KMS-11 (cell line): ENCODE measurements around the gene EYA3.

Experiments
- H2AFZ ChIP-seq: fragments of 200-600 bp; sonication (generic); 2 replicates; pipeline ENCODE4 v1.6.1; 2016; ENCODE audit warnings: antibody characterized with exemption, mixed run types, low read depth
- H3K27ac ChIP-seq: fragments of 200-600 bp; sonication (generic); 2 replicates; pipeline ENCODE4 v1.6.1; 2016; ENCODE audit warnings: mild to moderate bottlenecking, mixed run types
- H3K27me3 ChIP-seq: fragments of 200-600 bp; sonication (generic); 2 replicates; pipeline ENCODE4 v1.6.1; 2017; ENCODE audit warnings: mild to moderate bottlenecking, low read depth, mixed run types, moderate library complexity; ENCODE audit not compliant: insufficient read depth
- H3K36me3 ChIP-seq: fragments of 200-600 bp; sonication (generic); 2 replicates; pipeline ENCODE4 v1.6.1; 2017; ENCODE audit warnings: mild to moderate bottlenecking, mixed run types; ENCODE audit not compliant: insufficient read depth
- H3K4me1 ChIP-seq: fragments of 200-600 bp; sonication (generic); 2 replicates; pipeline ENCODE4 v1.6.1; 2016; ENCODE audit warnings: mild to moderate bottlenecking, low read depth, mixed run types; ENCODE audit not compliant: poor library complexity, severe bottlenecking
- H3K4me2 ChIP-seq: fragments of 200-600 bp; sonication (generic); 2 replicates; pipeline ENCODE4 v1.7.0; 2016; ENCODE audit warnings: mild to moderate bottlenecking, mixed run types
- H3K4me3 ChIP-seq: fragments of 200-600 bp; sonication (generic); IDR thresholded peaks from 2 replicates; pipeline ENCODE4 v1.6.1; 2017; ENCODE audit warnings: low read depth, low read length, mixed read lengths; ENCODE audit not compliant: insufficient read depth
- H3K79me2 ChIP-seq: fragments of 200-600 bp; sonication (generic); 2 replicates; pipeline ENCODE4 v1.6.1; 2016; ENCODE audit warnings: low read depth, mixed run types; ENCODE audit not compliant: insufficient read depth
- H3K9ac ChIP-seq: fragments of 200-600 bp; sonication (generic); 2 replicates; pipeline ENCODE4 v1.6.1; 2016; ENCODE audit warnings: mild to moderate bottlenecking, mixed run types
- H4K20me1 ChIP-seq: fragments of 200-600 bp; sonication (generic); 2 replicates; pipeline ENCODE4 v1.6.1; 2016; ENCODE audit warnings: mild to moderate bottlenecking, mixed run types; ENCODE audit not compliant: insufficient read depth
- TF ChIP-seq, protein P1 (sequence below): fragments of 200-600 bp; sonication (generic); conservative IDR thresholded peaks from 2 replicates; pipeline ENCODE4 v1.6.1; 2017; ENCODE audit warnings: low read depth, mild to moderate bottlenecking, antibody characterized with exemption, low read length, moderate library complexity, mixed read lengths

EYA3 gene

DNA sequence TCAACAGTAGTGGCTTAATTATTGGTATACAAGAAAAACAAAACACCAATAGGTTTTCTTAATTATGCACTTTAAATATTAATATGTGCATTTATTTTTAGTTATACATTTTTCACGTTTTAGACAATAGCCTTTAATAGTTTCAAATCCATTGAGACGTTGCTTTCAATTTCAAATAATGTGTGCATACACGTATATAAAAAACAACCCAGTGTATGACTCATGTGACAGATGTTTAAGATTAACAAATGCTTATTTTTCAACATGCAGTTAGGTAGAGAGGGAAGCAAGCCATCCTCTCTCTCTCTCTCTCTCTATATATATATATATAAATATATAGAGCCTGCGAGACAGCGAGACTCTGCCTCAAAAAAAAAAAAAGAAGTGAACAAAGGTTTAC lies 24.3 kb downstream of the EYA3 start:
- Histone ChIP-seq H3K9ac (no peak overlapping the region), H3K4me1 (peaks cover 30% of the 10 kb centered on the region), H2AFZ (no peak overlapping the region), H4K20me1 (peaks cover 5% of the 10 kb centered on the region; the same call in 1 of the 2 replicates), H3K4me2 (no peak overlapping the region), H3K27me3 (no peaks in the 10 kb centered on the region), H3K79me2 (peaks cover 22% of the 10 kb centered on the region; the same call in 1 of the 2 replicates), H3K4me3 (no peak overlapping the region), H3K27ac (no peak overlapping the region), H3K36me3 (no peaks in the 10 kb centered on the region)
- TF ChIP-seq, protein P1, sequence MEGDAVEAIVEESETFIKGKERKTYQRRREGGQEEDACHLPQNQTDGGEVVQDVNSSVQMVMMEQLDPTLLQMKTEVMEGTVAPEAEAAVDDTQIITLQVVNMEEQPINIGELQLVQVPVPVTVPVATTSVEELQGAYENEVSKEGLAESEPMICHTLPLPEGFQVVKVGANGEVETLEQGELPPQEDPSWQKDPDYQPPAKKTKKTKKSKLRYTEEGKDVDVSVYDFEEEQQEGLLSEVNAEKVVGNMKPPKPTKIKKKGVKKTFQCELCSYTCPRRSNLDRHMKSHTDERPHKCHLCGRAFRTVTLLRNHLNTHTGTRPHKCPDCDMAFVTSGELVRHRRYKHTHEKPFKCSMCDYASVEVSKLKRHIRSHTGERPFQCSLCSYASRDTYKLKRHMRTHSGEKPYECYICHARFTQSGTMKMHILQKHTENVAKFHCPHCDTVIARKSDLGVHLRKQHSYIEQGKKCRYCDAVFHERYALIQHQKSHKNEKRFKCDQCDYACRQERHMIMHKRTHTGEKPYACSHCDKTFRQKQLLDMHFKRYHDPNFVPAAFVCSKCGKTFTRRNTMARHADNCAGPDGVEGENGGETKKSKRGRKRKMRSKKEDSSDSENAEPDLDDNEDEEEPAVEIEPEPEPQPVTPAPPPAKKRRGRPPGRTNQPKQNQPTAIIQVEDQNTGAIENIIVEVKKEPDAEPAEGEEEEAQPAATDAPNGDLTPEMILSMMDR, result no peak

DNA sequence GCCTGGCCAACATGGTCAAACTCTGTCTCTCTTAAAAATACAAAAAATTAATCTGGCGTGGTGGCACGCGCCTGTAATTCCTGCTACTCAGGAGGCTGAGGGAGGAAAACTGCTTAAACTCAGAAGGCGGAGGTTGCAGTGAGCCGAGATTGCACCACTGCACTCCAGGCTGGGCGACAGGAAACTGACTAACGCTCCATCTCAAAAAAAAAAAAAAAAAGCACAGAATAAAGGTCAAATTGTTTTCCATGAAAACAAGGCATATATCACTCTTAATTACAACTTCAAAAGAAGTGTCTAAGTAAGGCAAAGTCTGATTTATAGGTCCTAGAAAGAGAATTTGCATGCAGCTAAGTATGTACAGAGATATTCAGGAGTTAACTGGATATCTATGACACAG lies 25.6 kb downstream of the EYA3 start:
- H2AFZ ChIP-seq, result no peak overlapping the region
- peaks cover 30% of the 10 kb centered on the region for H3K4me1 ChIP-seq
- no peaks in the 10 kb centered on the region for H3K36me3 ChIP-seq
- no peak overlapping the region for H3K9ac ChIP-seq
- H3K4me3 ChIP-seq, result no peak overlapping the region
- no peak overlapping the region for H3K4me2 ChIP-seq
- peaks cover 20% of the 10 kb centered on the region; the same call in 1 of the 2 replicates for H3K79me2 ChIP-seq
- H3K27me3 ChIP-seq, result no peaks in the 10 kb centered on the region
- H4K20me1 ChIP-seq, result peaks cover 6% of the 10 kb centered on the region; the same call in 1 of the 2 replicates
- H3K27ac ChIP-seq, result no peak overlapping the region
- TF ChIP-seq, protein P1, result no peak

DNA sequence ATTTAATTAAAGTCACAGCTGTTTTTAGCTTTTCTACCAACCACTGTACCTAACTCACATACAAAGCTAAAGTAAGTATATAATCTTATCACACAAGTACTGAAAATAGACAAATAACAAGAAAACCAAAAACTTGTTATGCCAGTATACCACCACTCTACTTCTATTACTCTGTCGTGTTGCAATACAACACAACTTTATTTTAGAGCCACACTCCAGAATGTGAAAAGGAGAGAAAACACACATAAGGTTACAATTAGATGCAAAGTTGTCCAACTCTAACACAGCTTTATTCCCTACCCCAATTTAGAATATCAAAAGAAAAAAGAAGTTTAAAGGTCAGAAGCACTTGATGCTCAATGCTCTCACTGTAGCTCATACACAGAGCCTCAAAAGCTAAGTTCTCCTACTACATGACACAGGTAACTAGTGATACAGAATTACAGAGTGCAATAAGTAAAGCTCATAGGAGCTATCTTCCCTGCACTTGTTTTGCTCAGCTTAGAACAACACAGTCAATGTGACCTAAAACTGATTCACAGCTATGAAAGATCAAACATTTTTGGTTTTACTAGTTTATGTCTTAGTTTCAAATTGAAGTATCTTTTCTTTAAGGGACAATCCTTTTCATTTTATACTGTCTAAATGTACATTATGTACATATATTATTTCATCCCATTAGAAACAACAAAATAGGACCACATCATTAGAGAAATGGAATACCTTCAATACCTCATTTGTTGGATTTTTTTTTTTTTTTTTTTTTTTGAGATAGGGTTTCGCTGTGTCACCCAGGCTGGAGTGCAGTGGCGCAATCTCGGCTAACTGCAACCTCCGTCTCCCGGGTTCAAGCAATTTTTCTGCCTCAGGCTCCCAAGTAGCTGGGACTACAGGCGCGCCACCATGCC lies 29.2 kb downstream of the EYA3 start:
- Histone ChIP-seq H3K4me2 (no peak overlapping the region), H3K4me3 (no peak overlapping the region), H3K4me1 (peaks cover 14% of the 10 kb centered on the region), H3K36me3 (no peaks in the 10 kb centered on the region), H3K9ac (no peak overlapping the region), H3K79me2 (no peaks in the 10 kb centered on the region; the same call in 1 of the 2 replicates), H3K27me3 (no peaks in the 10 kb centered on the region), H4K20me1 (peaks cover 6% of the 10 kb centered on the region; the same call in 1 of the 2 replicates), H3K27ac (no peak overlapping the region), H2AFZ (no peak overlapping the region)
- TF ChIP-seq, protein P1, result no peak

DNA sequence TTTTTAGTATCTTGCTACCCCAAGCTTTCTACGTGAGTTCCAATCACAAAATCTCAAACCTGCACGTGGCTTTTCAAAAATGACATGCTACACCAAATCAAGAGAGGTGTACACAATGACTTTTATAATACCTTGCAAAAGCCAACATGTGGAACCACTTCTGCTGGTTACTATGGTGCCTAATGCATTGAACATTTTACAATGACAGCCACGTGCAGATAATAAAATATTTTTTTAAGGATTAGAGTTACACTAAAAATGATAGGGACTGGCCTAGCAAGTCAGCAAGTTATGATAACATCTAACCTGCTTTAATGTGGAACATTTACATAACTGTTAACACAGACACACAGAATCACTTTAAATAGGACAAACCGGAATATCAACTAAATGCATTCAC lies 30.2 kb downstream of the EYA3 start:
- Histone ChIP-seq H3K4me2 (no peak overlapping the region), H4K20me1 (peaks cover 6% of the 10 kb centered on the region; the same call in 1 of the 2 replicates), H2AFZ (no peak overlapping the region), H3K27me3 (no peaks in the 10 kb centered on the region), H3K36me3 (no peaks in the 10 kb centered on the region), H3K79me2 (no peaks in the 10 kb centered on the region; the same call in 1 of the 2 replicates), H3K4me3 (no peak overlapping the region), H3K27ac (no peak overlapping the region), H3K4me1 (peaks cover 6% of the 10 kb centered on the region), H3K9ac (no peak overlapping the region)
- TF ChIP-seq, protein P1, result no peak
